DND-41 (cell line): ENCODE data around the gene LRRN2.

Source experiments
- EZH2 ChIP-seq: IDR thresholded peaks from 3 replicates; pipeline ENCODE4 v1.6.1; 2012; ENCODE audit warnings: borderline replicate concordance, low read depth, mild to moderate bottlenecking, moderate library complexity, low read length, inconsistent platforms; ENCODE audit not compliant: severe bottlenecking
- TF ChIP-seq, protein P1 (sequence below): IDR thresholded peaks from 2 replicates; pipeline ENCODE4 v1.5.1; 2012; ENCODE audit warnings: borderline replicate concordance, low read length, moderate library complexity, mild to moderate bottlenecking; ENCODE audit not compliant: poor library complexity, severe bottlenecking; ENCODE audit errors: extremely low read depth

DNA sequence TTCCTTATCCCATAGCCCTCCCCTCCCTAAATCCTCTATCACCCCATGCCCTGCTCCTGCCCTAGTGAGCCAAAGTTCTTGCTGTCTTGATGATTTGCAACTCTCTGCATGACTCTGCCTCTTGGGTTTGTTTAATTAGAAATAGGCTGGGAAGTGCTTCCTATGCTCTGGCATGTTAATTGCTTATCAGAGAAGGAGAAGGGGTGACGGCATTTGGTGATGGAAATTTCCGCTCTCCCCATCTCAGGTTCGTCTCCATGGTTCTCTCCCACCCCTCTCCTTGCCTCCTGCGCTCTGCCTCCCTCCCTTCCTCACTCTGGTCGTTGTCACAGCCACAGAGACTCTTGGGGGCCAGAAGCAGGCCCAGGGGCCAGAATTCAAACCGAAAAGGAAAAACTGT is 68.9 kb downstream of the LRRN2 start:
- TF ChIP-seq, protein P1, sequence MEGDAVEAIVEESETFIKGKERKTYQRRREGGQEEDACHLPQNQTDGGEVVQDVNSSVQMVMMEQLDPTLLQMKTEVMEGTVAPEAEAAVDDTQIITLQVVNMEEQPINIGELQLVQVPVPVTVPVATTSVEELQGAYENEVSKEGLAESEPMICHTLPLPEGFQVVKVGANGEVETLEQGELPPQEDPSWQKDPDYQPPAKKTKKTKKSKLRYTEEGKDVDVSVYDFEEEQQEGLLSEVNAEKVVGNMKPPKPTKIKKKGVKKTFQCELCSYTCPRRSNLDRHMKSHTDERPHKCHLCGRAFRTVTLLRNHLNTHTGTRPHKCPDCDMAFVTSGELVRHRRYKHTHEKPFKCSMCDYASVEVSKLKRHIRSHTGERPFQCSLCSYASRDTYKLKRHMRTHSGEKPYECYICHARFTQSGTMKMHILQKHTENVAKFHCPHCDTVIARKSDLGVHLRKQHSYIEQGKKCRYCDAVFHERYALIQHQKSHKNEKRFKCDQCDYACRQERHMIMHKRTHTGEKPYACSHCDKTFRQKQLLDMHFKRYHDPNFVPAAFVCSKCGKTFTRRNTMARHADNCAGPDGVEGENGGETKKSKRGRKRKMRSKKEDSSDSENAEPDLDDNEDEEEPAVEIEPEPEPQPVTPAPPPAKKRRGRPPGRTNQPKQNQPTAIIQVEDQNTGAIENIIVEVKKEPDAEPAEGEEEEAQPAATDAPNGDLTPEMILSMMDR, result no peak
- TF ChIP-seq EZH2, result no peak
